ENCODE data around the gene ABHD17A. TPM values are rescaled to one million over a fixed set of nuclear protein-coding genes. Genes with fewer than 3 reads are reported as not detected.

ABHD17A gene
- total RNA-seq, 1 experiment from 2014 or later = 27.0 TPM

DNA sequence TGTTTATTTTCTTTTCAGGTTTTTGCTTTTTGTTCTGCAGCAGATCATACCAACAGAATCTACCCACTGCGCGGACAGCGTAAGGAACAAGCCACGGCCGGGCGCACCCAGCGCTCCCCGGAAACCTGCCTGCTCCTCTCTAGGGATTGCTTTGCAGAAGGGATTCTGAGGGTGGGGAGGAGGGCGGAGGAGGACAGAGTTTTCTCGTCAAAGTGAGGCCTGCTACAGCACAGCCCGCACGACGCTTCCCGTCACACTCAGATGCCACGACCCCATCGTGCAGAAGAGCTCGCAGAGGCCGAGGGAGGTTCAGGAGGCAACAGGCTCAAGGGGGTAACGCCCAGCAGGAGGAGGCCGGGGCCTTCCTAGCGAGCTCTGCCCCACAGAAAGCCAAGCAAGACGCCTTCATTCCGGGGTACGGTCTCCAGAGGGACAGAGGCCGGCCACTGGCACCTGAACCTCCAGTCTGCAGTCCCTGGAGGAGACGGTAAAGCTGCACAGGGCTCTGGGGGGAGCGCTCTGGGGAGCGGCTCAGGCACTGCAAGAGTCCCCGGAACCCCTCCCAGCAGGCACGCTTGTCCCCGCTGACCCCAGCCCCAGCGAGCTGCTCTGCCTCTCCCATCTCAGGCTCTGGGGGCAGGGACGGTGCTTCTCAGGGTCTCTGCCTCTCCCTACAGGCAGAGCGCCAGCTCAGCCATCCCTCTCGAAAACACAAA, 43.9 kb downstream of the ABHD17A start:
- DNase-seq (ENCODE audit: extremely low read depth, low read depth) = no peak

GRCh38 chr19:1840541-1841115, 44.7 kb downstream of the ABHD17A start:
- DNase-seq (ENCODE audit: extremely low read depth, low read depth) = no peak

- DNase-seq (ENCODE audit: extremely low read depth, low read depth) = no peak
Measured at GRCh38 chr19:1839658-1840540, 45.4 kb downstream of the ABHD17A start.

- DNase-seq (ENCODE audit: extremely low read depth, low read depth) = no peak
Measured at GRCh38 chr19:1837625-1838105, 47.6 kb downstream of the ABHD17A start.

DNA sequence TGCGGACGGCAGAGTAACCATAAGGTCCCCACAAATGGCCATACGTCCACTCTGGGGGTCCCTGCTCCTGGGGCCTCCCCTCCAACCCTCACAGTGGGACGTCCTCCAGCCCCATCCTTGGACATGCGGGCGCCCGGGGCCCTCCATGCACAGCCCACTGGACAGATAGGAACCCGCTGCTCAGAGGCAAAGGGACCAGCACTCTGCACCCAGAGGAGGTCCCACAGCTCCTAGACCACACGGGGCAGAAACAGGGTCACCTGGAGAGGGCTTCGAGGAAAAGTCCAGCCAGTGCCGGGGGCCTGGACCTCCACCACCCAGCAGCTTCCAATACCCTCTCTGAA, 48.1 kb downstream of the ABHD17A start:
- no peak for DNase-seq (ENCODE audit: extremely low read depth, low read depth)

- no peak for DNase-seq (ENCODE audit: extremely low read depth, low read depth)
Measured at GRCh38 chr19:1836458-1837221, 48.7 kb downstream of the ABHD17A start.

- DNase-seq (ENCODE audit: extremely low read depth, low read depth) = no peak
Measured at GRCh38 chr19:1833540-1833939, 51.8 kb downstream of the ABHD17A start.

GRCh38 chr19:1832046-1832663, 53.1 kb downstream of the ABHD17A start:
- no peak for DNase-seq (ENCODE audit: extremely low read depth, low read depth)

DNA sequence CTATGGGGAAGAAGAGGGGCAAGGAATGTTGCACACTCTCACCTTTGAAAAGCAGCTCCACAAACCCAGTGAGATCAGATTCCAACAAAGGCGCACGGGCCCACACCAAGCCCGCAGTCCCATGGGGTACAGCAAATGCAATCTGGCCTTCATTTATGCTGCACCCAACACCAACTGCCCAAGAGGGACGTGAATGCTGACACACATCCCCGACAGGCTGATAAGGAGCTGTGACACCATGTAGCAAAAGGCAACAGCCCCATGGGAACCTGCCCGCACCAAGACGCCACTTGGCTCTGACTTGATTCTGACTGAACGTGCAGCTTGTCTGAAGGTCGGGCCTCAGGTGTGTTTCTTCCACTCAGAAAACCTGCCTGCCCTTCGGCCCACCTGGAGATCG, 54.3 kb downstream of the ABHD17A start:
- no peak for DNase-seq (ENCODE audit: extremely low read depth, low read depth)

DNA sequence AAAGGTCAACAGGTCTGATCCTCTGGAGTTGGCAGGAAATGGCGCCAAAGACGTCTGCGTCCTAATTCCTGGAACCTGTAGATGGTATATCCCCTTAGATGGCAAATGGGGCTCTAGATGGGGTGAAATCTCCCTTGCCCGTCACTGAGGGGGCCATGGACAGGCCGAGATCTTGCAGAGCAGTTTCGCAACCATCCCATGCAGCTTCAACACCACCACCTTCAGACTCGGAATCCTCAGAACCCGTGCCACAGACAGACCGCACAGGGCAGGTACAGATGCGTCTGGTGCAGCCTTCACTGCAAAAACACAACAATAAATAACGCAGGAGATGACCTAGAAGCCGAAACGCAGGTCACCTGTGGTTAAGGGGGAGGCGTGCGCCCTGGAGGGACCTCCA, 54.7 kb downstream of the ABHD17A start:
- DNase-seq (ENCODE audit: extremely low read depth, low read depth) = no peak

DNA sequence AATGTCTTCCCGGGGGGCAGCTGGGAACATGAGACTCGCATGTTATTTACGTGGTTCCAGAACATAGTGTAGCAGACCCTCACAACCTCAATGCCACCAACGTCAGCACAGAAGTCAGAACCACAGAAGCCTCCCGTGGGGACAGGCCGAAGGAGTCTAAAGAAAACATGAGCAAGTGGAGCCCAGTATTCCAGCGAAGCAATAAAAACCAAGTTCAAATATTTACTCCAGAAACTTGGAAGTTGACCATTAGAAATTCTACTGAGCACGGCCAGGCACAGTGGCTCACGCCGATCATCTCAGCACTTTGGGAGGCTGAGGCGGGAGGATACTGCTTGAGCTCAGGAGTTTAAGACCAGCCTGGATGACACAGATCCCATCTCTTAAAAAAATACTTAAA, 55.3 kb downstream of the ABHD17A start:
- no peak for DNase-seq (ENCODE audit: extremely low read depth, low read depth)

- no peak for DNase-seq (ENCODE audit: extremely low read depth, low read depth)
Measured at GRCh38 chr19:1828279-1829238, 56.7 kb downstream of the ABHD17A start.

DNA sequence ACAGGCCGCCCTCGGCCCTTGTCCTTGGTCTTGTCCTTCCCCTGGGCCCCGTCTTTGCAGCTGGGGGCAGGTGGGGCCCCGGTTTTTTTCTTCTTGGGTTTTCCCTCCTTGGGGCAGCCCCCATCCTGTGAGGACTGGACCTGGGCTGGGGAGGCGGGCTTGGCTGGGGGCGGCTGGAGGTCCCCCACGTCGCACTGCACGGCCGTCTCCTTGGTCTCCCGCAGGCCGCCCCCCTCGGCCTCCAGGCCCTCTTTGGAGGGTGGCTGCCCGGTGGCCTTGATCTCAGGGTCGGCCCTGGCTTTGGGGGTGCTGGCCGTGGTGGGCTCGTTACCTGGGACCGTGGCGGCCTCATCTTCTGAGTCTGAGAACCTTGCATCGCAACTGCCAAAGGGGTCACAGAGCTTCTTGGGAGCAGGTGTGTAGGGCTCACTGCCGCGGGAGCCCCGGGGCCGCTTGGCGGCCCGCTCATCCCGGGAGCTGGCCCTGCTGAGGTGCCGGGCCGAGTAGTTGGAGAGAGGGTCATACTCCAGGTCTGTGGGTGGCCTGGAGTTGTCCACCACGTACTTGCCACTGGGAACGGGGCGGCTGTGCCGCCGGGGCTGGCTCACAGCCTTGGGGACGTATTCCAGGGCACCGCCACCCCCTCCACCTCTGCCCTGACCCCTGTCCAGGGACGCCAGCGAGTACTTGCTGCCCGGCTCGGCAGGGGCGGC, 57.6 kb downstream of the ABHD17A start:
- no peak for DNase-seq (ENCODE audit: extremely low read depth, low read depth)

Other genes starting within 250 kb of the ABHD17A start
- 44.8 and 50.1 TPM in 2 replicates for gene TCF3, start 232.9 kb downstream of the ABHD17A start, total RNA-seq (2014; rRNA removed; shearing (Covaris generic))
- gene ONECUT3, start 132.0 kb downstream of the ABHD17A start, total RNA-seq (2014; rRNA removed; shearing (Covaris generic)) = not detected in 2 replicates
- 1.4 and 1.7 TPM in 2 replicates for gene ATP8B3, start 73.2 kb downstream of the ABHD17A start, total RNA-seq (2014; rRNA removed; shearing (Covaris generic))
- 5.9 and 6.6 TPM in 2 replicates for gene REXO1, start 37.0 kb downstream of the ABHD17A start, total RNA-seq (2014; rRNA removed; shearing (Covaris generic))
- 10.4 and 11.0 TPM in 2 replicates for gene KLF16, start 21.9 kb downstream of the ABHD17A start, total RNA-seq (2014; rRNA removed; shearing (Covaris generic))
- gene ADAT3, start 19.9 kb upstream of the ABHD17A start, total RNA-seq (2014; rRNA removed; shearing (Covaris generic)) = 2.1 and 3.9 TPM in 2 replicates
- 27.5 and 32.0 TPM in 2 replicates for gene SCAMP4, start 19.9 kb upstream of the ABHD17A start, total RNA-seq (2014; rRNA removed; shearing (Covaris generic))
- 34.0 and 38.9 TPM in 2 replicates for gene CSNK1G2, start 55.7 kb upstream of the ABHD17A start, total RNA-seq (2014; rRNA removed; shearing (Covaris generic))
- gene BTBD2, start 130.2 kb upstream of the ABHD17A start, total RNA-seq (2014; rRNA removed; shearing (Covaris generic)) = 32.9 and 33.7 TPM in 2 replicates
- 87.0 and 90.9 TPM in 2 replicates for gene MKNK2, start 165.7 kb upstream of the ABHD17A start, total RNA-seq (2014; rRNA removed; shearing (Covaris generic))
- gene MOB3A, start 210.8 kb upstream of the ABHD17A start, total RNA-seq (2014; rRNA removed; shearing (Covaris generic)) = 12.3 and 14.4 TPM in 2 replicates
- 1.4 and 1.6 TPM in 2 replicates for gene IZUMO4, start 211.4 kb upstream of the ABHD17A start, total RNA-seq (2014; rRNA removed; shearing (Covaris generic))

Data from NCI-H460 (cell line).